PFSK-1 (cell line): ENCODE measurements around the gene JPT1.

Experiments
- REST ChIP-seq, 2 experiments: IDR thresholded peaks; 2 replicates each; pipeline versions ENCODE4 v1.6.1 to v1.8.0; 2011 to 2012; ENCODE audit warnings: low read depth in 2 of 2, low read length in 2 of 2, control low read depth in 1 of 2, inconsistent platforms in 1 of 2, mild to moderate bottlenecking in 1 of 2, moderate library complexity in 1 of 2; ENCODE audit not compliant: insufficient read depth in 1 of 2
- TAF1 ChIP-seq: IDR thresholded peaks from 2 replicates; pipeline ENCODE4 v1.6.1; 2012; ENCODE audit warnings: low read length, control low read depth, borderline replicate concordance; ENCODE audit not compliant: insufficient read depth

- TF ChIP-seq TAF1 (no peak), REST (IDR thresholded peaks at IDR 0.05; ENCODE audit: insufficient read depth in 1 of 2, low read depth in 2 of 2, low read length in 2 of 2) (no peak)
These were observed 34.3 kb upstream of the JPT1 start for GRCh38 chr17:75188614-75189013.
